Liver (tissue), 9 donors: Measurements from ENCODE around the gene ANXA11. TPM values are rescaled to one million over a fixed set of nuclear protein-coding genes. Genes with fewer than 3 reads are reported as not detected.
"Not testable (repeated sequence)": the region's sequence is repeated elsewhere in the genome, so short reads cannot be mapped to it uniquely, and the experiment has no call there.

Experiments
- DNase-seq: peaks from one replicate; pipeline ENCODE4 v3.0.0-alpha.2; 2017; ENCODE audit warnings: low spot score
- H3K27ac ChIP-seq, 2 donors: one replicate each; pipeline ENCODE4 v1.7.0; 2013; ENCODE audit warnings: inconsistent platforms in 2 of 2, low read length in 2 of 2, control low read depth in 1 of 2, low read depth in 1 of 2, mild to moderate bottlenecking in 1 of 2
- H3K27me3 ChIP-seq, 4 donors: one replicate each; pipeline versions ENCODE4 v1.6.1 to v1.7.0; 2013; ENCODE audit warnings: low read length in 3 of 4, inconsistent platforms in 1 of 4, mild to moderate bottlenecking in 1 of 4, moderate library complexity in 1 of 4; ENCODE audit not compliant: control insufficient read depth in 4 of 4, insufficient read depth in 4 of 4
- H3K36me3 ChIP-seq, 4 donors: one replicate each; pipeline versions ENCODE4 v1.6.1 to v1.7.0; 2013; ENCODE audit warnings: low read length in 3 of 4, mild to moderate bottlenecking in 3 of 4, low read depth in 1 of 4, moderate library complexity in 1 of 4; ENCODE audit not compliant: control insufficient read depth in 4 of 4, insufficient read depth in 3 of 4
- H3K4me1 ChIP-seq, 4 donors: one replicate each; pipeline versions ENCODE4 v1.6.1 to v1.7.0; 2013; ENCODE audit warnings: low read length in 3 of 4, mild to moderate bottlenecking in 3 of 4, moderate library complexity in 1 of 4; ENCODE audit not compliant: control insufficient read depth in 4 of 4, insufficient read depth in 4 of 4
- H3K4me3 ChIP-seq, 3 donors: one replicate each; pipeline versions ENCODE4 v1.6.1 to v1.7.0; 2013; ENCODE audit warnings: low read length in 3 of 3, control low read depth in 1 of 3, low read depth in 1 of 3, mild to moderate bottlenecking in 1 of 3
- H3K9ac ChIP-seq, 2 donors: one replicate each; pipeline ENCODE4 v1.7.0; 2013; ENCODE audit warnings: low read length in 2 of 2, mild to moderate bottlenecking in 2 of 2, moderate library complexity in 2 of 2, control low read depth in 1 of 2, low read depth in 1 of 2
- H3K9me3 ChIP-seq, 4 donors: one replicate each; pipeline versions ENCODE4 v1.6.1 to v1.7.0; 2013; ENCODE audit warnings: low read length in 3 of 4; ENCODE audit not compliant: control insufficient read depth in 4 of 4
- ATF3 ChIP-seq: IDR thresholded peaks from 2 replicates; pipeline ENCODE4 v1.6.1; 2016; ENCODE audit warnings: antibody characterized with exemption
- EGR1 ChIP-seq, 2 donors: IDR thresholded peaks; 2 replicates each; pipeline ENCODE4 v1.6.1; 2016 to 2018; ENCODE audit warnings: antibody characterized with exemption in 2 of 2, low read depth in 2 of 2
- FOXA1 ChIP-seq: IDR thresholded peaks from 2 replicates; pipeline ENCODE4 v1.6.1; 2016; ENCODE audit warnings: antibody characterized with exemption
- FOXA2 ChIP-seq: IDR thresholded peaks from 2 replicates; pipeline ENCODE4 v1.6.1; 2016; ENCODE audit warnings: antibody characterized with exemption
- HNF4G ChIP-seq: IDR thresholded peaks from 2 replicates; pipeline ENCODE4 v1.6.1; 2016; ENCODE audit warnings: antibody characterized with exemption
- MAX ChIP-seq: IDR thresholded peaks from 2 replicates; pipeline ENCODE4 v1.6.1; 2016; ENCODE audit warnings: antibody characterized with exemption
- RAD21 ChIP-seq, 2 donors: IDR thresholded peaks; 2 replicates each; pipeline ENCODE4 v1.6.1; 2016; ENCODE audit warnings: antibody characterized with exemption in 2 of 2, mild to moderate bottlenecking in 2 of 2
- REST ChIP-seq: IDR thresholded peaks from 2 replicates; pipeline ENCODE4 v1.6.1; 2016; ENCODE audit warnings: antibody characterized with exemption, mild to moderate bottlenecking
- RXRA ChIP-seq, 2 donors: IDR thresholded peaks; 2 replicates each; pipeline ENCODE4 v1.6.1; 2017 to 2018; ENCODE audit warnings: antibody characterized with exemption in 2 of 2, mild to moderate bottlenecking in 1 of 2
- SP1 ChIP-seq: IDR thresholded peaks from 2 replicates; pipeline ENCODE4 v1.6.1; 2018; ENCODE audit warnings: antibody characterized with exemption, mild to moderate bottlenecking
- TAF1 ChIP-seq: conservative IDR thresholded peaks from 2 replicates; pipeline ENCODE4 v1.6.1; 2016; ENCODE audit warnings: antibody characterized with exemption, mild to moderate bottlenecking
- YY1 ChIP-seq: IDR thresholded peaks from 2 replicates; pipeline ENCODE4 v1.6.1; 2016; ENCODE audit warnings: antibody characterized with exemption, mild to moderate bottlenecking
- ZBTB33 ChIP-seq: IDR thresholded peaks from 2 replicates; pipeline ENCODE4 v1.6.1; 2016; ENCODE audit warnings: antibody characterized with exemption
- WGBS: extraction: QIAGEN DNeasy Blood & Tissue Kit; methylation state at CpG from one replicate; pipeline ENCODE4 v1.1.7; 2013; 5-methylcytosine and 5-hydroxymethylcytosine counted together
- polyA plus RNA-seq, 2 donors: library from polyadenylated mRNA; stranded (reverse) in 1 of 2; unstranded in 1 of 2; fragments of 200-250 nt in 1 of 2; fragments of >200 nt in 1 of 2; fragmentation: Nextera tagmentation in 1 of 2; extraction: Ambion mirVana in 1 of 2; gene quantifications; one replicate each; pipeline versions ENCODE4 v1.2.1 to v1.2.3, GENCODE V29; 2013 to 2015
- total RNA-seq, 2 donors: library from RNA; depleted of rRNA; stranded (reverse); fragments of >200 nt; gene quantifications; one replicate each; pipeline ENCODE4 v1.2.3, GENCODE V29; 2014
- donor health status: healthy.
- donor health status: healthy.
- donor health status: healthy.
- donor health status: healthy.
- donor health status: healthy.

Gene ANXA11
- total and polyA plus RNA-seq, 4 donors = 14.0 to 40.4 (median 24.8) TPM

GRCh38 chr10:80136134-80136571 lies 69.2 kb downstream of the ANXA11 start:
- H3K9ac ChIP-seq = no peak overlapping the region
- WGBS = 75% methylated on average over 8 of the region's 8 CpGs
- no peaks in the 10 kb centered on the region for H3K9me3 ChIP-seq
- no peak overlapping the region for H3K27ac ChIP-seq
- no peak for DNase-seq
- TF ChIP-seq ZBTB33 = no peak
- no peak for TF ChIP-seq MAX
- no peak for TF ChIP-seq RAD21 (IDR thresholded peaks at IDR 0.05)
- no peak for TF ChIP-seq SP1
- TF ChIP-seq FOXA2 = no peak
- no peak for TF ChIP-seq HNF4G
- TF ChIP-seq FOXA1 = no peak
- TF ChIP-seq ATF3 = no peak
- H3K27me3 ChIP-seq = peaks cover 0 to 9% (median 3%) of the 10 kb centered on the region in 4 donors
- H3K36me3 ChIP-seq = no peaks in the 10 kb centered on the region
- no peak overlapping the region for H3K4me3 ChIP-seq
- H3K4me1 ChIP-seq = peaks cover 2 to 7% (median 5%) of the 10 kb centered on the region in 4 donors

GRCh38 chr10:80133687-80134086 lies 71.7 kb downstream of the ANXA11 start:
- DNase-seq, H3K9me3 ChIP-seq, H3K9ac ChIP-seq, H3K27ac ChIP-seq, H3K27me3 ChIP-seq, H3K36me3 ChIP-seq, H3K4me3 ChIP-seq, H3K4me1 ChIP-seq: not testable (repeated sequence)
- WGBS = 87% methylated on average over 9 of the region's 9 CpGs

- Histone ChIP-seq H3K9ac (no peak overlapping the region), H3K4me3 (peak overlapping the region in 1 of 3 donors; percentile 49), H3K36me3 (no peaks in the 10 kb centered on the region), H3K27me3 (peaks cover 0 to 9% (median 3%) of the 10 kb centered on the region in 4 donors), H3K9me3 (no peaks in the 10 kb centered on the region), H3K4me1 (peaks cover 2 to 7% (median 5%) of the 10 kb centered on the region in 4 donors), H3K27ac (peak overlapping the region in 1 of 2 donors; percentile 60)
- whole genome bisulfite sequencing = 51% methylated on average over 6 of the region's 6 CpGs
- no peak for TF ChIP-seq YY1
- no peak for TF ChIP-seq REST
- TF ChIP-seq SP1 = no peak
- no peak for TF ChIP-seq ZBTB33
- no peak for TF ChIP-seq ATF3
- TF ChIP-seq TAF1 = no peak
- TF ChIP-seq MAX = no peak
- TF ChIP-seq RXRA (IDR thresholded peaks at IDR 0.05) = no peak
- TF ChIP-seq EGR1 (IDR thresholded peaks at IDR 0.05; ENCODE audit: low read depth in 2 of 2) = no peak
- TF ChIP-seq RAD21 (IDR thresholded peaks at IDR 0.05) = no peak
- DNase-seq = no peak
Measured at GRCh38 chr10:80133206-80133605, 72.1 kb downstream of the ANXA11 start.
